Transverse colon (tissue), 4 donors: ENCODE data around the gene EHBP1. TPM values are rescaled to one million over a fixed set of nuclear protein-coding genes. Genes with fewer than 3 reads are reported as not detected.

Experiments
- DNase-seq: peaks from one replicate; pipeline ENCODE4 v3.0.0-alpha.2; 2019
- H3K27ac ChIP-seq, 4 donors: fragments of 200-600 bp; sonication (generic); 2 replicates each; pipeline ENCODE4 v1.5.1; 2016 to 2018; ENCODE audit warnings: inconsistent platforms in 4 of 4
- H3K27me3 ChIP-seq: fragments of 200-600 bp; sonication (generic); 2 replicates; pipeline ENCODE4 v1.5.1; 2017; ENCODE audit warnings: inconsistent platforms
- H3K36me3 ChIP-seq, 4 donors: fragments of 200-600 bp; sonication (generic); 2 replicates each; pipeline ENCODE4 v1.5.1; 2017 to 2019; ENCODE audit warnings: inconsistent platforms in 4 of 4
- H3K4me1 ChIP-seq, 4 donors: fragments of 200-600 bp; sonication (generic); 2 replicates each; pipeline ENCODE4 v1.5.1; 2017 to 2020; ENCODE audit warnings: inconsistent platforms in 4 of 4
- H3K4me3 ChIP-seq, 4 donors: fragments of 200-600 bp; sonication (generic); 1 replicate in 1 of 4; 2 replicates in 3 of 4; pipeline versions ENCODE4 v1.5.1 to v1.6.1; 2017 to 2019; ENCODE audit warnings: inconsistent platforms in 4 of 4
- H3K9me3 ChIP-seq, 2 donors: fragments of 200-600 bp; sonication (generic); 2 replicates each; pipeline ENCODE4 v1.5.1; 2017 to 2019; ENCODE audit warnings: inconsistent platforms in 2 of 2
- EP300 ChIP-seq: sonication (generic); formaldehyde crosslinking; IDR thresholded peaks from one replicate; pipeline ENCODE4 v1.6.1; 2017; ENCODE audit warnings: antibody characterized with exemption, low read depth
- POLR2A ChIP-seq: fragments of 450-650 bp; IDR thresholded peaks from one replicate; pipeline ENCODE4 v1.6.1; 2016; ENCODE audit warnings: antibody characterized with exemption, mild to moderate bottlenecking, moderate library complexity
- POLR2AphosphoS5 ChIP-seq, 3 donors: sonication (generic); formaldehyde crosslinking; IDR thresholded peaks; one replicate each; pipeline ENCODE4 v1.6.1; 2016; ENCODE audit warnings: antibody characterized with exemption in 3 of 3
- WGBS, 2 donors: methylation state at CpG; one replicate each; pipeline ENCODE4 v1.1.5; 2018; ENCODE audit warnings: low coverage in 1 of 2; 5-methylcytosine and 5-hydroxymethylcytosine counted together
- in situ Hi-C, 4 donors: fragments of 200-750 bp; cut with MboI; loops; one replicate each; pipeline versions ENCODE4 v1.15.0 to v1.15.1; 2017; ENCODE audit warnings: low sequenced_read_pairs in 3 of 4, low pct_ligation_motif_present in 1 of 4, low pct_unique_long_range_greater_than_20kb in 1 of 4
- intact Hi-C: fragments of 100-400 bp; cut with DNase I; formaldehyde crosslinking; loops from one replicate; pipeline ENCODE4 v1.15.1; 2023; ENCODE audit warnings: low total_unique reads
- total RNA-seq, 4 donors: library from RNA; depleted of rRNA; stranded (reverse); fragments of >200 nt; gene quantifications; one replicate each; pipeline ENCODE4 v1.1.0, GENCODE V29; 2016
- TF ChIP-seq, protein P1 (sequence below), 5 experiments: fragments of 200-600 bp in 3 of 5; fragments of 450-650 bp in 2 of 5; sonication (generic) in 3 of 5; IDR thresholded peaks; 1 replicate in 2 of 5; 2 replicates in 3 of 5; pipeline ENCODE4 v1.5.1; 2016 to 2017; ENCODE audit warnings: antibody characterized with exemption in 5 of 5, inconsistent platforms in 3 of 5, mild to moderate bottlenecking in 2 of 5, moderate library complexity in 1 of 5

Gene EHBP1
- total RNA-seq, 4 donors from 2014 or later = 41.1 to 69.4 (median 47.0) TPM

DNA sequence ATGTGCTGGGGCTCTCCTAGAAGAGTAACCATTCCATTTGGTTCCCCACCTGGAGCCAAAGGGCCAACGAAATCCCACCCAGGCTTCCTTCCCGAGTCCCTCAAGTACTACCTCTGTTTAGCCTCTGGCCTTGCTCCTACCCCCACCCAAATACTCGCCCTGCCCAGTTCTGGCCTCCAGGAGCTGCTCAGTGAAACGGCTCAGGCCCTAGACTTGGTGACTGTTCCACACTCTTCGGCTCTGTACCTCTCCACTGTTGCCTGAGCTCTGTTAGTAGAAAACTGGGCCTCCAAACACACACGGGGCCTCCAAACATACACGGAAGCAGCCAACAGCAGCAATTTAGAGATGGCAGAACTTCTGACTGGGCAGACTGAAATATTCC is 349.3 kb downstream of the EHBP1 start:
- intact Hi-C loops = no loop called here
- Histone ChIP-seq H3K27me3 (peaks cover 100% of the 10 kb centered on the region), H3K27ac (no peak overlapping the region), H3K4me1 (peaks cover 35 to 77% (median 69%) of the 10 kb centered on the region in 4 donors), H3K9me3 (no peaks in the 10 kb centered on the region), H3K4me3 (peak overlapping the region in 1 of 4 donors; percentile 45), H3K36me3 (no peaks in the 10 kb centered on the region)
- 0 to 24% methylated on average over 1 to 7 of the region's 7 CpGs for WGBS, 2 donors
- no peak for DNase-seq
- in situ Hi-C loops = no loop called here
- no peak for TF ChIP-seq EP300
- no peak for TF ChIP-seq POLR2AphosphoS5 (IDR thresholded peaks at IDR 0.05)
- no peak for TF ChIP-seq POLR2A
- TF ChIP-seq, protein P1, sequence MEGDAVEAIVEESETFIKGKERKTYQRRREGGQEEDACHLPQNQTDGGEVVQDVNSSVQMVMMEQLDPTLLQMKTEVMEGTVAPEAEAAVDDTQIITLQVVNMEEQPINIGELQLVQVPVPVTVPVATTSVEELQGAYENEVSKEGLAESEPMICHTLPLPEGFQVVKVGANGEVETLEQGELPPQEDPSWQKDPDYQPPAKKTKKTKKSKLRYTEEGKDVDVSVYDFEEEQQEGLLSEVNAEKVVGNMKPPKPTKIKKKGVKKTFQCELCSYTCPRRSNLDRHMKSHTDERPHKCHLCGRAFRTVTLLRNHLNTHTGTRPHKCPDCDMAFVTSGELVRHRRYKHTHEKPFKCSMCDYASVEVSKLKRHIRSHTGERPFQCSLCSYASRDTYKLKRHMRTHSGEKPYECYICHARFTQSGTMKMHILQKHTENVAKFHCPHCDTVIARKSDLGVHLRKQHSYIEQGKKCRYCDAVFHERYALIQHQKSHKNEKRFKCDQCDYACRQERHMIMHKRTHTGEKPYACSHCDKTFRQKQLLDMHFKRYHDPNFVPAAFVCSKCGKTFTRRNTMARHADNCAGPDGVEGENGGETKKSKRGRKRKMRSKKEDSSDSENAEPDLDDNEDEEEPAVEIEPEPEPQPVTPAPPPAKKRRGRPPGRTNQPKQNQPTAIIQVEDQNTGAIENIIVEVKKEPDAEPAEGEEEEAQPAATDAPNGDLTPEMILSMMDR (IDR thresholded peaks at IDR 0.05) = no peak

DNA sequence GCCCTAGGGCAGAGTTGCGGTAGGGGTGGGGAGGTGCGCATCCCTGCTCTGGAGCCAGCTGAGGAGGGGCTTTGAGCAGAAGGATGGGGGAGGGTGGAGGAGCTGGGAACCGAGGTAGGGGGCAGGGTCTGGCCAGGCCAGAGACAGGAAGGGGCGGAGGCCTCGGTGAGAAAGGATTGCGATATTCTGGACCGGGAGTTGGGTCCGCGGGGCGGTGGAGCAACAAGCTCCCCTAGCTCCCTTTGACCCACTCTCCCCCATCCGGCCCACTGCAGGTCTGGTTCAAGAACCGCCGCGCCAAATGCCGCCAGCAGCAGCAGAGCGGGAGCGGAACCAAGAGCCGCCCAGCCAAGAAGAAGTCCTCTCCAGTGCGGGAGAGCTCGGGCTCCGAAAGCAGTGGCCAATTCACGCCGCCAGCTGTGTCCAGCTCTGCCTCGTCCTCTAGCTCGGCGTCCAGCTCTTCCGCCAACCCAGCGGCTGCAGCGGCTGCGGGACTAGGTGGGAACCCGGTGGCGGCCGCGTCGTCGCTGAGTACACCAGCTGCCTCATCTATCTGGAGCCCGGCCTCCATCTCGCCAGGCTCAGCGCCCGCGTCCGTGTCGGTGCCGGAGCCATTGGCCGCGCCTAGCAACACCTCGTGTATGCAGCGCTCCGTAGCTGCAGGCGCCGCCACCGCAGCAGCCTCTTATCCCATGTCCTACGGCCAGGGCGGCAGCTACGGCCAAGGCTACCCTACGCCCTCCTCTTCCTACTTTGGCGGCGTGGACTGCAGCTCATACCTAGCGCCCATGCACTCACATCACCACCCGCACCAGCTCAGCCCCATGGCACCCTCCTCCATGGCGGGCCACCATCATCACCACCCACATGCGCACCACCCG is 350.0 kb downstream of the EHBP1 start:
- peaks cover 30 to 74% (median 63%) of the 10 kb centered on the region in 4 donors for H3K4me1 ChIP-seq
- no peaks in the 10 kb centered on the region for H3K9me3 ChIP-seq
- H3K27me3 ChIP-seq = peaks cover 100% of the 10 kb centered on the region
- intact Hi-C loops = no loop called here
- no peak for TF ChIP-seq POLR2A
- no peak for TF ChIP-seq POLR2AphosphoS5 (IDR thresholded peaks at IDR 0.05)
- TF ChIP-seq EP300 = no peak
- TF ChIP-seq, protein P1 (IDR thresholded peaks at IDR 0.05) = no peak
- DNase-seq = no peak
- in situ Hi-C loops = no loop called here
- 10 to 15% methylated on average over 11 to 55 of the region's 63 CpGs for WGBS, 2 donors
- H3K4me3 ChIP-seq = peak overlapping the region in 1 of 4 donors; percentile 26
- no peak overlapping the region for H3K27ac ChIP-seq
- H3K36me3 ChIP-seq = no peaks in the 10 kb centered on the region

DNA sequence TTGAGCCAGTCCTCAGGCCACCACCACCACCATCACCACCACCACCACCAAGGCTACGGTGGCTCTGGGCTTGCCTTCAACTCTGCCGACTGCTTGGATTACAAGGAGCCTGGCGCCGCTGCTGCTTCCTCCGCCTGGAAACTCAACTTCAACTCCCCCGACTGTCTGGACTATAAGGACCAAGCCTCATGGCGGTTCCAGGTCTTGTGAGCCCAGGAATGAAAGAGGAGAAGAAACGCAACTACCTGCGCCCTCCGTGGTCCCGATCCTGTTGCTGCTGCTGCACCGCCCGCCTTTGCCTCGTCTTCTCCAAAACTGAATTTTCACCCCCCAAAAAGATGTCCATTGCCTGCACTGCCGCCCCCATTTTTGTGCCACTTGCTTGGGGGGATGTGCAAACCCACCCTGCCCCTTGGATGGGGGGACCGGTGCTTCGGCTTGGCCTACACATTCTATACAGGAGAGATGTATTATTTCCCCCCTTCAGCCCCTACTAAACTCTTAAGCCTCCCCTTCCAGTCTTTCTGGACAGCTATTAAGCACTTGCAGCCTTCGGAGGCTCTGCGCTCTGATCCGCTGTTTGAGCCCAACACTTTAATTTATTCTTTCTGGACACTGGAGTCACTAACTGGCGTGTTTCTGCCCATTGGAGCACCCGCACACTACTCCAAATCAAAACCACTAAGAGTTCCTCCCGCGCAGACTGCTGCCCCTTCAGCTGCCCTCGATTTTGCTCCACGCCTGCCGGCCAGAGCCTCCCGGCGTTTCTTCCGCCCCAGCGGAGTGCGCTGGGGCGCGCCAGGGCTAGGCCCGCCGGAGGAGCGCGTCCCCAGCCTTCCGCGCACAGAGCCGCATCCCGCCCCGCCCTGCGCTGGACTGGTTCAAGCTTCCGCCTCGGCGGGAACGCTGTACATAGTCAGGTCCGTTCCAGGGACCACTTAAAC is 350.9 kb downstream of the EHBP1 start:
- Histone ChIP-seq H3K4me1 (peaks cover 22 to 65% (median 55%) of the 10 kb centered on the region in 4 donors), H3K36me3 (no peaks in the 10 kb centered on the region), H3K4me3 (no peak overlapping the region), H3K27ac (no peak overlapping the region), H3K9me3 (no peaks in the 10 kb centered on the region), H3K27me3 (peaks cover 100% of the 10 kb centered on the region)
- DNase-seq = peak; percentile 46
- WGBS, 2 donors = 11 to 22% methylated on average over 10 to 47 of the region's 49 CpGs
- intact Hi-C loops = no loop called here
- no peak for TF ChIP-seq POLR2A
- in situ Hi-C loops = no loop called here

DNA sequence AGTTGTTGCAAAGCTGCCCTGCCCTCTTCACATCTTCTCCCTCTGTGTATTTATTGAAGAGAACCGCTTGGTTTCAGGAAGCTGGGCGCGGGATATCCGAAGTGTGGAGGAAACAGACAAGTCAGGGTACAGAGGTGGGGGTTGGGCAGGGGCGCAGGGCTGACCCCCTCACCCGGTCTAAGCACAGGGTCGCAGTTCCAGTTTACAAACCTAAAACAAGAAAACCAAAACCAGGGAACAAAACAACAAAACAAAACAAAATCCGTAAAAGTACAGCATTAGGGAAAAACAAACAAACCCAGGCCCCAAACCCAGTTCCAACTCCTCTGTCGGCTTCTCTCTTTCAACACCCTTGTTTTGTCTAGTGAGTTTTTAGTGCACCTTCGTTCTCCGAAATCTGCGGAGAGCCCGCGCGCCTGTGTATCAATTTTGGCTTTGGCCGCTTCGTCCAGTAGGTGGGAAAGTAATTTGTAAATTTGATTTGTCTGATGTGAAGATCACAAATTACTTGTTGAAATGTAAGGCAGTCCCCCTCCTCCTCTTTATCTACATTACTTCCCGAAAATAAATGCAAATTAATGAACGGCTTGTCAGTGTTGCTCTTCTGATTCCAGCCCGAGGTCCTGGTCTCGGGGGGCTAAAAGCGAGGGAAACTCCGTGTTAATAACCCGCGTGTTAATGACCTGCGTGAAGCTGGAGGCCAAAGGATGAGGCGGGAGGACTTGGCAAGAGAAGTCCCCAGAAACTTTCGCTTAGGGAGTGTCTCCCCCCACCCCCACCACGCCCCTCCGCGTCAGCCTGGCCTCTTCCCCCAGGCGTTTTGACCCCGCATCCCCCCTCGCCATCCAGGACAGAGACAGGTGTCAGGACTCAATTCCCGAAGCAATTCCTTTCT is 352.0 kb downstream of the EHBP1 start:
- no peak for DNase-seq
- WGBS, 2 donors = 20 to 24% methylated on average over 22 to 35 of the region's 35 CpGs

More for the DNA sequence above, 352.0 kb downstream of the EHBP1 start:
- H3K9me3 ChIP-seq = no peaks in the 10 kb centered on the region
- intact Hi-C loops (no loop called here), in situ Hi-C loops (no loop called here)
- peaks cover 100% of the 10 kb centered on the region for H3K27me3 ChIP-seq
- H3K4me3 ChIP-seq = peak overlapping the region in 1 of 4 donors; percentile 15
- no peak overlapping the region for H3K27ac ChIP-seq
- H3K36me3 ChIP-seq = no peaks in the 10 kb centered on the region
- no peak for TF ChIP-seq POLR2A
- TF ChIP-seq, protein P1 (IDR thresholded peaks at IDR 0.05) = no peak
- TF ChIP-seq EP300 = no peak
- TF ChIP-seq POLR2AphosphoS5 (IDR thresholded peaks at IDR 0.05) = no peak
- H3K4me1 ChIP-seq = peaks cover 22 to 63% (median 53%) of the 10 kb centered on the region in 4 donors
